Ureter (tissue), 1 donor: Measurements from ENCODE around the gene LY6G6D. TPM values are rescaled to one million over a fixed set of nuclear protein-coding genes. Genes with fewer than 3 reads are reported as not detected.
"Not testable (repeated sequence)": the region's sequence is repeated elsewhere in the genome, so short reads cannot be mapped to it uniquely, and the experiment has no call there.

Source experiments
- DNase-seq: peaks from one replicate; pipeline ENCODE4 v3.0.0-alpha.2; 2020; ENCODE audit warnings: low spot score
- total RNA-seq: library from RNA; stranded (reverse); gene quantifications from one replicate; pipeline ENCODE4 v1.2.4, GENCODE V29; 2023
- donor health status: DM: yes; HTN: yes; CAD: no.

The LY6G6D gene
- total RNA-seq, 1 donor from 2014 or later = not detected

- no peak for DNase-seq
These were observed 22.8 kb upstream of the LY6G6D start for GRCh38 chr6:31692353-31692752.

- DNase-seq = no peak
These were observed 22.3 kb upstream of the LY6G6D start for GRCh38 chr6:31692886-31693285.

GRCh38 chr6:31693535-31693934 lies 21.6 kb upstream of the LY6G6D start:
- DNase-seq = no peak

- no peak for DNase-seq
These were observed 17.6 kb upstream of the LY6G6D start for GRCh38 chr6:31697555-31697954.

- no peak for DNase-seq
These were observed 14.3 kb upstream of the LY6G6D start for GRCh38 chr6:31700740-31701401.

GRCh38 chr6:31701666-31702404 lies 13.3 kb upstream of the LY6G6D start:
- no peak for DNase-seq

GRCh38 chr6:31702405-31702818 lies 12.7 kb upstream of the LY6G6D start:
- DNase-seq = no peak

- peak; percentile 99 for DNase-seq
These were observed 12.1 kb upstream of the LY6G6D start, which contains the start of gene ABHD16A for GRCh38 chr6:31702819-31703716. TSS of gene ABHD16A (minus strand) at chr6:31703324. CDS start at chr6:31703281, 43 bp downstream.

- no peak for DNase-seq
These were observed 9.2 kb upstream of the LY6G6D start for GRCh38 chr6:31705931-31706330.

- no peak for DNase-seq
These were observed 8.5 kb upstream of the LY6G6D start, which contains the start of gene LY6G6F for GRCh38 chr6:31706599-31706998. TSS of gene LY6G6F (plus strand) at chr6:31706866. CDS start at chr6:31706907, 41 bp downstream.

GRCh38 chr6:31707701-31708100 lies 7.4 kb upstream of the LY6G6D start:
- no peak for DNase-seq

- no peak for DNase-seq
These were observed 6.9 kb upstream of the LY6G6D start for GRCh38 chr6:31708224-31708623.

GRCh38 chr6:31709157-31709556 lies 6.0 kb upstream of the LY6G6D start:
- DNase-seq = not testable (repeated sequence)

- no peak for DNase-seq
These were observed 4.5 kb upstream of the LY6G6D start for GRCh38 chr6:31710523-31711219.

- DNase-seq = no peak
These were observed 3.9 kb upstream of the LY6G6D start for GRCh38 chr6:31711233-31711632.

- no peak for DNase-seq
These were observed 2.9 kb upstream of the LY6G6D start for GRCh38 chr6:31712296-31712695.

- no peak for DNase-seq
These were observed 1.7 kb upstream of the LY6G6D start for GRCh38 chr6:31713465-31713864.

- DNase-seq = no peak
These were observed 1.0 kb upstream of the LY6G6D start for GRCh38 chr6:31713991-31714684.

- DNase-seq = no peak
These were observed 2.5 kb downstream of the LY6G6D start for GRCh38 chr6:31717499-31718222.

GRCh38 chr6:31718265-31718664 lies 3.1 kb downstream of the LY6G6D start:
- DNase-seq = no peak
